Mesenteric fat pad (tissue), 1 donor: ENCODE measurements around the gene JAM3. TPM values are rescaled to one million over a fixed set of nuclear protein-coding genes. Genes with fewer than 3 reads are reported as not detected.

Source experiments
- DNase-seq: peaks from one replicate; pipeline ENCODE4 v3.0.0-alpha.2; 2020; ENCODE audit warnings: low spot score
- total RNA-seq: library from RNA; stranded (reverse); fragmentation: NEBNext Ultra II Directional; extraction: Animal tissue kit (Norgen Biotek cat#: 25700); gene quantifications from one replicate; pipeline ENCODE4 v1.2.1, GENCODE V29; 2021
- donor health status: DM: yes; HTN: yes; CAD: no.

JAM3 gene
- total RNA-seq, 1 donor from 2014 or later = 18.9 TPM

- no peak for DNase-seq
Measured at GRCh38 chr11:134038897-134039470, 29.9 kb upstream of the JAM3 start.

DNA sequence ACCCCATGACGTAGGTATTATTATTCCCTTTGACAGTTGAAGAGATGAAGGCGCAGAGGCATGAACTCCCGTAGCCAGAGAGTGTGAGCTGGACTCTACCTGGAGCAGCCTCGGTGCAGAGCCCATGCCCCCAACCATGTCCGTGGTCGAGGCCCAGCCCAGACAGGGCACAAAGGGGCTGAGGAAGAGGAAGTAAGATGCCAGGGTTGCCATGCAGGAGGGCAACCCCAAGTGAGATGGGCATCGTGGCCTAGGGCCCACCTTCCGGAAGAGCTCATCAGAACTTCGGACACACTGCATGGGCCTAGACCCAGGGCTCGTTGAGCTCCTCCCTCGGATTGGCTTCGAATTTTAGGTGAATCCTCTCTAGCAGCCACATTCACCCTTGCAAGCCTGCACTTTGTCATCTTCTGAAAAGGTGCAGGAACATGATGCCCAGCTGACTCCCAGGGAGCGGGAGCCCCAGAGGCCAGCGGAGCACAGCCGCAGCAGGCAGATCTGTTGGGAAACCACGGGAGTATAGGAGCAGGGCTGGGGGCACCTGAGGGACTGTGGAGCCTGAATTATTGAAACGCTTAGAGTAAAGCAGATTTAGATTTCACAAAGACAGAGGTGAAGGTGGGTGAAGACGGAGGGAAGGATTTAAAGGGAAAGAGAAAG, 29.0 kb upstream of the JAM3 start:
- DNase-seq = no peak

- DNase-seq = no peak
Measured at GRCh38 chr11:134040386-134041302, 28.2 kb upstream of the JAM3 start.

DNA sequence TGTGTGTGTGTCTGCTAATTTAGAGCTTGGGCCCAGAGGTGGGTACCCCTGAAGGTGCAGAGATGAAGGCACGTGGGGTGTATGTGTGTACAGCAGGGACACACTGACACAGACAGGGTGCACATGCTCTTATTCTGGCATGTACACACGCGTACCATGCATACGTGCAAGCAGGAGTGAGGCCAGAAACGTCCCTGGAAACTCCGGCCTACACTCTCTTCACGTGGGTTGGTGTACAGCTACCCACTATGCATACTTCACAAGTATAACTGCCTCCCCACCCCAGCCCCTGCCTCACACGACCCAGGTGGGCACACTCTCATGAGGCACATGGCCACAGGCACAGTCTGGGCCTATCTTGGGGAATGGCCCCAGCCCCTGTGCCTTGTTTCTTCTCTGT, 27.5 kb upstream of the JAM3 start:
- no peak for DNase-seq

GRCh38 chr11:134041791-134042696, 26.8 kb upstream of the JAM3 start:
- no peak for DNase-seq

- no peak for DNase-seq
Measured at GRCh38 chr11:134043821-134044420, 25.0 kb upstream of the JAM3 start.

GRCh38 chr11:134044514-134045284, 24.2 kb upstream of the JAM3 start:
- no peak for DNase-seq

DNA sequence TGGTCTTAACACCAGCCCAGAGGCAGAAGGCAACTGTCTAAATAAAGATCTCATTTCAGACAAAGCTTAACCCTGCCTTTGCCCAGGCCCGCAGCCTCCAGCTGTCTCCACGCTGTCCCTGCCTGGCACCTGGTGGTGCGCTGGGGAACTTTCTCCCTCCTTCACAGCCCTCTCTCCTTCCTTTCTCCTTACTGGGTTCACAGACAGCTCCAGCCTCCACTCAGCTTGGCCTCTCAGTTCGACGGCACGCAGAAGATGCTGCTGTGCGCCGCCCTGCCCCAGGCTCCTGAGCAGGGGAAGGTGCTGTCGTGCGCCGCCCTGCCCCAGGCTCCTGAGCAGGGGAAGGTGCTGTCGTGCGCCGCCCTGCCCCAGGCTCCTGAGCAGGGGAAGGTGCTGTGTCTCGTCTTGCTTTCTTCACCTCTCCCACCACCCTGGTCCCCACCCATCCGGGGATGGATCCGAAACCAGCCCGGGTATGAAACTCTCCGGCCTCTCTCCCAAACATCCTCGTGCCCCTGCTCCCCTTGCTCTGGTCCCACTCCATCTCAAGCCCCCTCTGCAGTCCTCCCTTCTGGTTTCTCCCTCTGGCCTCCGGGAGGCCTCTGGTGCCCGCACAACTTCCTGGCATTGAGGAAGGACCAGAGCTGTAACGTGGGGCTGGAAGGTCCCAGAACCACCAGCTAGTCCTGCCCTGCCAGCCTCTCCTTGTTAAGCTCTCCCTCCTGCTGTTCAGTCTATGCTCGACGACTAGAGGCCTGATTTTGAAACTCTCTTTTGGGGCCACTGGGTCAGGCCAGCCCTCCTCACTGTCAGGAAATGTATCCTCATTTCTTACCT, 22.9 kb upstream of the JAM3 start:
- no peak for DNase-seq

GRCh38 chr11:134046681-134047449, 22.0 kb upstream of the JAM3 start:
- DNase-seq = peak; percentile 60

GRCh38 chr11:134047586-134047999, 21.3 kb upstream of the JAM3 start:
- peak; percentile 90 for DNase-seq

DNA sequence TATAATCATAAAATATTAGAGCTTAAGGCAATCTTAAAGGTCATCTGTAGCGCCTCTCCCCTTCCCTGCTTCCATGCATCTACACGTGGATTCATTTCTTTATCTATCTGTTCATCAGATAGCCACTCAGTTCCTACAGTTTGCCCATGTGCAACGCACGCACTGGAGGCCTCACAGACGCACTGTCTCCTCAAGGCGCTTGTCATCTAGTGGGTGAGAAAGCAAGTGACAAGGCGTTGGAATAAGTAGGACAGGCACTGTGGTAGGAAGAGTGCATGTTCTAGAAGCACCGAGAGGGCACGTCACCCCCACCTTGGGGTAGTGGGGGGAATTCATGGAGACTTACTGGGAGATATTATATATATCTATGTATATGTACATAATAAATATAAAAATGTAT, 20.8 kb upstream of the JAM3 start:
- peak; percentile 43 for DNase-seq

DNA sequence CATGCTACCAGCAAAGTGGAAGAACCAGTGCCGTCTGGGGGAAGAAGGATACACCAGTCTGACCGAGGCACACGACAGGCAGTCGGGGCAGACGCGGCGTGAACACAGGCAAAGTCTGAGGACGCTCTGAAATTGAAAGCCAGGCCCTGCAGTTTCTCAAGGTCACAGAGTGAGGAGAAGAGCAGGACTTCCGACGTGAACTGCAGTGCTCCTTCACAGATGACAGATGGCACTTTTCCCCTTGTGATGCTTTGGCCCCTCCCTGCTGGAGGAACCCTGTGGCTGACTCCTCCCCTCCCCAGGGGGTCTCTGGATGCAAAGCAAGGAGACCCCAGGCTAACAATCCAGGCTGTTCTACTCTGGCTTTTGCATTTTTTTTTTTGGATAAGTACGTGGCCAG, 19.6 kb upstream of the JAM3 start:
- DNase-seq = peak; percentile 64

GRCh38 chr11:134050541-134051383, 18.1 kb upstream of the JAM3 start:
- DNase-seq = peak; percentile 93

DNA sequence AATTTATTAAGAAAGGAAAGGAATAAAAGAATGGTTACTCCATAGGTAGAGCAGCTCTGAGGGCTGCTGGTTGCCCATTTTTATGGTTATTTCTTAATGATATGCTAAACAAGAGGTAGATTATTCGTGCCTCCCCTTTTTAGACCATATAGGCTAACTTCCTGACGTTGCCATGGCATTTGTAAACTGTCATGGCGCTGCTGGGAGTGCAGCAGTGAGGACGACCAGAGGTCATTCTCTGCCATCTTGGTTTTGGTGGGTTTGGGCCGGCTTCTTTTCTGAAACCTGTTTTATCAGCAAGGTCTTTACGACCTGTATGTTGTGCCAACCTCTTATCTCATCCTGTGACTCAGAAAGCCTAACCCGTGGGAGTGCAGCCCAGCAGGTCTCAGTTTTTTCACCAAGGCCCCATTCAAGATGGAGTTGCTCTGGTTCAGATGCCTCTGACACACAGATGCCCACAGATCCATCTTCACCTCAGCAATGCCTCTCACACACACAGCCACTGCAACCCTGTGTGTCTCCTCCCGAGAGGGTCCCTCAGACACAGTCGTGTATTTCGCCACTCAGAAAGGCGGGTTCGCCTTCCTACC, 16.4 kb upstream of the JAM3 start:
- DNase-seq = peak; percentile 67

- no peak for DNase-seq
Measured at GRCh38 chr11:134052988-134053945, 15.6 kb upstream of the JAM3 start.

GRCh38 chr11:134055029-134055428, 13.8 kb upstream of the JAM3 start:
- DNase-seq = peak; percentile 60
